ENCODE data around the gene SLC2A4RG. TPM values are rescaled to one million over a fixed set of nuclear protein-coding genes. Genes with fewer than 3 reads are reported as not detected.

SLC2A4RG gene
- total and polyA plus RNA-seq, 12 donors: 7.9 to 210 (median 47.9) TPM

DNA sequence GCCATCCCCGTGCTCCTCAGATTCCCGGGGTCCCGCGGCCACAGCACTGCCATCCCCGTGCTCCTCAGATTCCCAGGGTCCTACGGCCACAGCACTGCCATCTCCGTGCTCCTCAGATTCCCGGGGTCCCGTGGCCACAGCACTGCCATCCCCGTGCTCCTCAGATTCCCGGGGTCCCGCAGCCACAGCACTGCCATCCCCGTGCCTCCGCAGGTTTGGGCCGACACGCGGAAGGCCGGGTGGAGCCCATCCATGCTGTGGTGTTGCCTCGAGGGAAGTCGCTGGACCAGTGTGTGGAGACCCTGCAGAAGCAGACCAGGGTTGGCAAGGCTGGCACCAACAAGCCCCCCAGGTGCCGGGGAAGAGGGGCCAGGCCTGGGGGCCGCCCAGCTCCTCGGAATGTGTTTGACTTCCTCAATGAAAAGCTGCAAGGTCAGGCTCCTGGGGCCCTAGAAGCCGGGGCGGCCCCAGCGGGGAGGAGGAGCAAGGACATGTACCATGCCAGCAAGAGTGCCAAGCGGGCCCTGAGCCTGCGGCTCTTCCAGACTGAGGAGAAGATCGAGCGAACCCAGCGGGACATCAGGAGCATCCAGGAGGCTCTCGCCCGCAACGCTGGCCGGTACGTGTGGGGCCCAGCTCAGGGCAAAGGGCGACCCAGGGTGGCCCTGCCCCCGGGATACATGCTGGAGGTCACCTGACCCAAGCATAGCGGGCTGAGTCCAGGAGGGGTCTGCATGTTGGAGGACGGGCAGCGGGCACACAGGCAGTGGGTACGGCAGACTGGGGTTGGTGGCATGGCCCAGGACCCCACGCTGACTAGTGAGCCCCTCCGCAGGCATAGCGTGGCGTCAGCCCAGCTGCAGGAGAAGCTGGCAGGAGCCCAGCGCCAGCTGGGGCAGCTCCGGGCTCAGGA lies 4.4 kb upstream of the SLC2A4RG start:
- Histone ChIP-seq H3K4me3 (no peak overlapping the region), H3K9me3 (replicated peaks in 1 of 3) (no peaks in the 10 kb centered on the region), H3K27ac (no peak overlapping the region), H3K27me3 (no peaks in the 10 kb centered on the region), H3K4me1 (replicated peaks in 1 of 2) (peaks cover 23 to 26% of the 10 kb centered on the region in 2 donors), H3K36me3 (replicated peaks in 1 of 2) (peaks cover 0 to 24% of the 10 kb centered on the region in 2 donors)
- DNase-seq: peak in 5 of 7 donors; percentile 27 to 63 (median 42)
- no peak for TF ChIP-seq POLR2A (IDR thresholded peaks at IDR 0.05)
- TF ChIP-seq, protein P1, sequence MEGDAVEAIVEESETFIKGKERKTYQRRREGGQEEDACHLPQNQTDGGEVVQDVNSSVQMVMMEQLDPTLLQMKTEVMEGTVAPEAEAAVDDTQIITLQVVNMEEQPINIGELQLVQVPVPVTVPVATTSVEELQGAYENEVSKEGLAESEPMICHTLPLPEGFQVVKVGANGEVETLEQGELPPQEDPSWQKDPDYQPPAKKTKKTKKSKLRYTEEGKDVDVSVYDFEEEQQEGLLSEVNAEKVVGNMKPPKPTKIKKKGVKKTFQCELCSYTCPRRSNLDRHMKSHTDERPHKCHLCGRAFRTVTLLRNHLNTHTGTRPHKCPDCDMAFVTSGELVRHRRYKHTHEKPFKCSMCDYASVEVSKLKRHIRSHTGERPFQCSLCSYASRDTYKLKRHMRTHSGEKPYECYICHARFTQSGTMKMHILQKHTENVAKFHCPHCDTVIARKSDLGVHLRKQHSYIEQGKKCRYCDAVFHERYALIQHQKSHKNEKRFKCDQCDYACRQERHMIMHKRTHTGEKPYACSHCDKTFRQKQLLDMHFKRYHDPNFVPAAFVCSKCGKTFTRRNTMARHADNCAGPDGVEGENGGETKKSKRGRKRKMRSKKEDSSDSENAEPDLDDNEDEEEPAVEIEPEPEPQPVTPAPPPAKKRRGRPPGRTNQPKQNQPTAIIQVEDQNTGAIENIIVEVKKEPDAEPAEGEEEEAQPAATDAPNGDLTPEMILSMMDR (IDR thresholded peaks at IDR 0.05): peak in 1 of 6 experiments; percentile 2
- 65 to 79% (median 69%) methylated on average over 31 to 48 of the region's 48 CpGs for WGBS, 4 donors
- intact Hi-C loops (cut with DNase I): no loop called here

- no peak within 1 kb of the TSS for H3K27ac ChIP-seq
- H3K4me3 ChIP-seq: peak within 1 kb of the TSS in 1 of 4 donors; percentile 33
- intact Hi-C loops (cut with DNase I): no loop called here
- TF ChIP-seq POLR2A (IDR thresholded peaks at IDR 0.05): no peak
- TF ChIP-seq, protein P1 (IDR thresholded peaks at IDR 0.05): no peak
- no peaks in the 10 kb centered on the region for H3K27me3 ChIP-seq
- peaks cover 30 to 32% of the 10 kb centered on the region in 2 donors for H3K4me1 ChIP-seq (replicated peaks in 1 of 2)
- H3K9me3 ChIP-seq (replicated peaks in 1 of 3): no peaks in the 10 kb centered on the region
- H3K36me3 ChIP-seq (replicated peaks in 1 of 2): peaks cover 0 to 24% of the 10 kb centered on the region in 2 donors
- 75 to 84% (median 79%) methylated on average over 12 to 31 of the region's 31 CpGs for WGBS, 4 donors
- DNase-seq: peak in 3 of 7 donors; percentile 11 to 32 (median 20)
Measured at GRCh38 chr20:63735859-63736718, 3.5 kb upstream of the SLC2A4RG start, which contains the start of gene LIME1. Gene LIME1, plus strand, starts transcription at chr20:63736664. Its CDS starts 886 bp downstream, at chr20:63737550.

- Histone ChIP-seq H3K27ac (no peak overlapping the region), H3K36me3 (replicated peaks in 1 of 2) (peaks cover 0 to 30% of the 10 kb centered on the region in 2 donors), H3K27me3 (no peaks in the 10 kb centered on the region), H3K4me3 (peak overlapping the region in 1 of 4 donors; percentile 33), H3K9me3 (replicated peaks in 1 of 3) (no peaks in the 10 kb centered on the region), H3K4me1 (replicated peaks in 1 of 2) (peaks cover 40 to 42% of the 10 kb centered on the region in 2 donors)
- 17 to 82% (median 39%) methylated on average over 3 to 30 of the region's 30 CpGs for WGBS, 4 donors
- intact Hi-C loops (cut with DNase I): no loop called here
- TF ChIP-seq, protein P1 (IDR thresholded peaks at IDR 0.05): no peak
- no peak for TF ChIP-seq POLR2A (IDR thresholded peaks at IDR 0.05)
- DNase-seq: peak in 4 of 7 donors; percentile 19 to 36 (median 26)
Measured at GRCh38 chr20:63736893-63737694, 2.5 kb upstream of the SLC2A4RG start.

Data from adrenal gland (tissue), 12 donors.